Neural cell (in vitro differentiated cells): ENCODE results near the gene SUN5. TPM values are rescaled to one million over a fixed set of nuclear protein-coding genes. Genes with fewer than 3 reads are reported as not detected.

Experiments
- H2AFZ ChIP-seq: fragments of 200-600, 300-800 bp; sonication (generic), shearing (Covaris generic); 2 replicates; pipeline ENCODE4 v1.6.0; 2014; ENCODE audit warnings: low read depth, mild to moderate bottlenecking, antibody characterized with exemption, low read length, moderate library complexity
- H3F3A ChIP-seq: fragments of 200-600 bp; shearing (Covaris generic); 2 replicates; pipeline ENCODE4 v1.6.1; 2016; ENCODE audit warnings: mild to moderate bottlenecking, moderate library complexity, mixed read lengths, antibody characterized with exemption, low read length; ENCODE audit not compliant: insufficient read depth, poor library complexity, severe bottlenecking
- H3K27ac ChIP-seq: fragments of 200-600, 300-800 bp; sonication (generic), shearing (Covaris generic); 2 replicates; pipeline ENCODE4 v1.5.1; 2014; ENCODE audit warnings: mild to moderate bottlenecking, low read length, moderate library complexity
- H3K27me3 ChIP-seq: fragments of 300-800, 200-600 bp; sonication (generic), shearing (Covaris generic); 2 replicates; pipeline ENCODE4 v1.6.0; 2014; ENCODE audit warnings: mild to moderate bottlenecking, low read depth, low read length, moderate library complexity; ENCODE audit not compliant: insufficient read depth
- H3K36me3 ChIP-seq: fragments of 300-800, 200-600 bp; sonication (generic), shearing (Covaris generic); 2 replicates; pipeline ENCODE4 v1.5.1; 2014; ENCODE audit warnings: mild to moderate bottlenecking, antibody characterized with exemption, low read length, moderate library complexity; ENCODE audit not compliant: insufficient read depth
- H3K4me2 ChIP-seq: fragments of 300-800, 200-600 bp; sonication (generic), shearing (Covaris generic); 2 replicates; pipeline ENCODE4 v1.6.0; 2014; ENCODE audit warnings: mild to moderate bottlenecking, low read length
- H3K4me3 ChIP-seq: fragments of 300-800, 200-600 bp; sonication (generic), shearing (Covaris generic); 2 replicates; pipeline ENCODE4 v1.5.1; 2014; ENCODE audit warnings: mild to moderate bottlenecking, low read length, moderate library complexity
- H3K79me2 ChIP-seq: fragments of 200-600 bp; shearing (Covaris generic); replicated peaks from 2 replicates; pipeline ENCODE4 v1.6.0; 2014; ENCODE audit warnings: mild to moderate bottlenecking, low read length, moderate library complexity; ENCODE audit not compliant: insufficient read depth
- H3K9ac ChIP-seq: fragments of 300-800, 200-600 bp; sonication (generic), shearing (Covaris generic); 2 replicates; pipeline ENCODE4 v1.6.1; 2016; ENCODE audit warnings: mild to moderate bottlenecking, low read length, mixed read lengths
- H3K9me2 ChIP-seq: fragments of 200-600 bp; shearing (Covaris generic); 2 replicates; pipeline ENCODE4 v1.6.1; 2016; ENCODE audit warnings: mild to moderate bottlenecking, low read length, mixed read lengths; ENCODE audit not compliant: insufficient read depth
- H3K9me3 ChIP-seq: fragments of 200-600, 300-800 bp; sonication (generic), shearing (Covaris generic); 2 replicates; pipeline ENCODE4 v1.6.1; 2016; ENCODE audit warnings: mild to moderate bottlenecking, mixed run types, low read length, moderate library complexity, mixed read lengths
- H4K20me1 ChIP-seq: fragments of 200-600 bp; shearing (Covaris generic); 2 replicates; pipeline ENCODE4 v1.6.1; 2016; ENCODE audit warnings: mild to moderate bottlenecking, mixed run types; ENCODE audit not compliant: insufficient read depth
- CTCF ChIP-seq: fragments of 450-650 bp; IDR thresholded peaks from 2 replicates; pipeline ENCODE4 v1.5.1; 2014; ENCODE audit warnings: antibody characterized with exemption, mild to moderate bottlenecking, moderate library complexity; ENCODE audit not compliant: poor library complexity, severe bottlenecking
- EP300 ChIP-seq: fragments of 450-650 bp; conservative IDR thresholded peaks from 2 replicates; pipeline ENCODE4 v1.6.1; 2014; ENCODE audit warnings: antibody characterized with exemption, mild to moderate bottlenecking, moderate library complexity; ENCODE audit not compliant: poor library complexity, severe bottlenecking
- EZH2 ChIP-seq: fragments of 200-600, 300-800 bp; shearing (Covaris generic), sonication (generic); IDR thresholded peaks from 2 replicates; pipeline ENCODE4 v1.6.1; 2014; ENCODE audit warnings: antibody characterized with exemption, low read length, borderline replicate concordance, mild to moderate bottlenecking; ENCODE audit not compliant: insufficient read depth, poor library complexity, severe bottlenecking
- MXI1 ChIP-seq: fragments of 450-650 bp; conservative IDR thresholded peaks from 2 replicates; pipeline ENCODE4 v1.6.1; 2014; ENCODE audit warnings: antibody characterized with exemption, mild to moderate bottlenecking; ENCODE audit not compliant: poor library complexity, severe bottlenecking
- POLR2AphosphoS5 ChIP-seq: IDR thresholded peaks from 2 replicates; pipeline ENCODE4 v1.6.1; 2012
- RAD21 ChIP-seq: fragments of 450-650 bp; conservative IDR thresholded peaks from 2 replicates; pipeline ENCODE4 v1.6.1; 2014; ENCODE audit warnings: antibody characterized with exemption, mild to moderate bottlenecking, moderate library complexity
- REST ChIP-seq: IDR thresholded peaks from 2 replicates; pipeline ENCODE4 v1.6.1; 2012; ENCODE audit warnings: borderline replicate concordance
- SMC3 ChIP-seq: fragments of 450-650 bp; conservative IDR thresholded peaks from 2 replicates; pipeline ENCODE4 v1.6.1; 2014; ENCODE audit warnings: antibody characterized with exemption, mild to moderate bottlenecking, moderate library complexity; ENCODE audit not compliant: poor library complexity
- TAF1 ChIP-seq: IDR thresholded peaks from 2 replicates; pipeline ENCODE4 v1.6.1; 2012; ENCODE audit warnings: low read depth
- polyA plus RNA-seq: library from polyadenylated mRNA; depleted of rRNA; stranded (reverse); fragments of >200 nt; gene quantifications from 2 replicates; pipeline ENCODE4 v1.2.3, GENCODE V29; 2014

Gene SUN5
- polyA plus RNA-seq, 1 donor from 2014 or later = not detected

DNA sequence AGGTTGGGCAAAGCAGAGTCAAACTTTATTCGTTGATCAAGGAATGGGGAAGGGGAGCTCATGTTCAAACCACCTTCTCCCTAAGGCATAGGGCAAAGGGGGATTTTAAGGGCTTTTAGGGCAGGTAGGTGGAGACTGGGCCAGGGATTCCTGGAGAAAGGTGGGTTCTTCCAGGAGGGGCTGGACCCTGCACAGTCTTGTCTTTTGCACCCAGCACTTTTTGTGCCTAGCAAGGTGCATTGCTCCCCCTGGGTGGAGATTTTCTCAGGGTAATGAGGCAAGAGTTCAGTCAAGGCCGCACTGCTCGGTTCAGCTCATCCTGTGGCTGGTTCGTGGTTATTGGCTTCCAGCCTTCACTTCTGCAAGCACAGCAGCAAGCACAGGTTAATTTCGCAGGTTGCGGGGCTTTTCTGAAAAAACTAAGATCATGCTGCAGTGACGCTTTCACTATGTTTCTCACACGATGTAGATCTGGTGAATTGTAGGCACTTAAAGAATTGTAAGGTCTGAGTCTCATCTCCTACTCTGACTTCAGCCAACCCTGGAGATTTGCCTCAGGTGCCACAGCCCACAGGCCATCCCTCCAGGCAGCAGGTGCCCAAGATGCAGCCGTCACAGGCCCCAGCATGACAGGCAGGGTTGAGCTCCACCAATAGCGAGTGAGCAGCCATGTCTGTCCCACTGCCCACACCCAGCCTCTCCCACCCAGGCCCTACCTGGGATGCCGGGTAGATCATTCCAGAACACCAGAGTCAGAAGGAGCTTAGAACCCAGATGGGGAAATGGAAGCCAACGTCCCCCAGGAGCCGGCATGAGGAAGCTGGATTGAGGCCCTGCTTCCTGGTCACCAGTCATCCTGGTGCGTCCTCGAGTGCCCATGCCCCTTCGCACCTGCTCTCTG is 37.1 kb downstream of the SUN5 start:
- H3F3A ChIP-seq = no peaks in the 10 kb centered on the region
- H3K4me3 ChIP-seq = no peak overlapping the region
- no peak overlapping the region for H2AFZ ChIP-seq
- no peaks in the 10 kb centered on the region for H4K20me1 ChIP-seq
- H3K4me2 ChIP-seq = no peak overlapping the region
- H3K36me3 ChIP-seq = no peaks in the 10 kb centered on the region
- H3K9me2 ChIP-seq = no peaks in the 10 kb centered on the region
- no peak for TF ChIP-seq EP300
- no peak for TF ChIP-seq POLR2AphosphoS5
- TF ChIP-seq REST = no peak
- TF ChIP-seq SMC3 = no peak
- no peak for TF ChIP-seq TAF1
- TF ChIP-seq CTCF = no peak
- TF ChIP-seq MXI1 = no peak
- TF ChIP-seq RAD21 = no peak
- TF ChIP-seq EZH2 = no peak
- no peaks in the 10 kb centered on the region for H3K79me2 ChIP-seq
- no peak overlapping the region for H3K27ac ChIP-seq
- no peak overlapping the region for H3K9ac ChIP-seq
- H3K27me3 ChIP-seq = no peaks in the 10 kb centered on the region
- H3K9me3 ChIP-seq = no peaks in the 10 kb centered on the region

DNA sequence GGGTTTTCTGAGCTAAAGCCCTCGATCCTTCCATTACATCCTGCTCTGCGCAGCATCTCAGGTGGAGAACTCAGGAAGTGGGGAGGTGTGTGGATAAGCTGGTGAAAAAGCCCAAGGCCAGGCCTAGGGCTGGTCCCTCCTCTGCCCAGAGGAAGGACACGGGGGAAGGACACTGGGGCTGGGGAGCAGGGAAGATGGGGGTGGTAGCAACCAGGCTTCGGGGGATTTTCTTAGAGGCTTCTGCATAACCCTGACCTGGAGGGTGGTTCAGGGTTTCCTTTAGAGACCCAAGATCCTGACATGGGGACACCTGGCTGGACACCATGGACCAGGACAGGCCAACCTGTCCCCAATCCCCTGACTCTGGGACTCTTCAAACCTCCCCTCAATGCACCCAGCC is 37.9 kb downstream of the SUN5 start:
- Histone ChIP-seq H3K4me2 (no peak overlapping the region), H3K9me2 (no peaks in the 10 kb centered on the region), H3K27me3 (no peaks in the 10 kb centered on the region), H3K79me2 (no peaks in the 10 kb centered on the region), H3K9ac (no peak overlapping the region), H3K36me3 (no peaks in the 10 kb centered on the region), H4K20me1 (no peaks in the 10 kb centered on the region), H3K27ac (no peak overlapping the region), H2AFZ (no peak overlapping the region), H3K9me3 (no peaks in the 10 kb centered on the region), H3F3A (no peaks in the 10 kb centered on the region), H3K4me3 (no peak overlapping the region)
- TF ChIP-seq EP300 (no peak), TAF1 (no peak), CTCF (no peak), EZH2 (no peak), MXI1 (no peak), RAD21 (no peak), SMC3 (no peak), REST (no peak), POLR2AphosphoS5 (no peak)
